HUES64 (cell line): ENCODE results near the gene NEBL.

Source experiments
- H3K27ac ChIP-seq: 2 replicates; pipeline ENCODE4 v1.7.0; 2013; ENCODE audit warnings: low read depth, low read length, inconsistent platforms
- H3K27me3 ChIP-seq: 2 replicates; pipeline ENCODE4 v1.6.1; 2013; ENCODE audit warnings: mild to moderate bottlenecking, low read length; ENCODE audit not compliant: insufficient read depth
- H3K36me3 ChIP-seq: 2 replicates; pipeline ENCODE4 v1.6.1; 2013; ENCODE audit warnings: mild to moderate bottlenecking, low read length; ENCODE audit not compliant: insufficient read depth
- H3K4me1 ChIP-seq: 2 replicates; pipeline ENCODE4 v1.6.1; 2013; ENCODE audit warnings: mild to moderate bottlenecking, low read length, moderate library complexity; ENCODE audit not compliant: insufficient read depth
- H3K4me3 ChIP-seq: 2 replicates; pipeline ENCODE4 v1.5.1; 2013; ENCODE audit warnings: mild to moderate bottlenecking, low read length, moderate library complexity
- H3K9ac ChIP-seq: 2 replicates; pipeline ENCODE4 v1.6.1; 2013; ENCODE audit warnings: mild to moderate bottlenecking, low read depth, low read length
- H3K9me3 ChIP-seq: 2 replicates; pipeline ENCODE4 v1.6.1; 2013; ENCODE audit warnings: low read depth, low read length; ENCODE audit not compliant: insufficient read depth
- WGBS: fragments of 150-250, 120-280 bp; methylation state at CpG from one replicate; pipeline ENCODE4 v1.1.7; 2013; ENCODE audit warnings: missing lambda C conversion rate; 5-methylcytosine and 5-hydroxymethylcytosine counted together

Gene NEBL

DNA sequence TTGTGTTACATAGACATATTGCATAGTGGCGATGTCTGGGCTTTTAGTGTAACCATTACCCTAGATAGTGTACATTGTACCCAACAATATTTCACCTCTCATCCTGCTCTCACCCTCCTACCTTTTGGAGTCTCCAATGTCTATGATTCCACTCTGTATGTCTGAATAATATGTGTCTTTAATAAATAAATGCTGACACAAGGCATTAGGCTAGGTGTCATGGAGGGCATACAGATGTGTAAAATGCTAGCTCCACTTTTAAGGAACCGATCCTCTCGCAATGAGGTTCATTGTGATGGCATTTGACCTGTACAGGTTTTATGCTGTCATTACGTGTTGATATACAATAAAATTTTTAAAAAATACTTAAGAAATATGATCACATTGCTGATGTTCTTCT lies 74.3 kb downstream of the NEBL start:
- Histone ChIP-seq H3K4me3 (no peak overlapping the region), H3K9me3 (no peaks in the 10 kb centered on the region), H3K27ac (no peak overlapping the region), H3K4me1 (no peaks in the 10 kb centered on the region), H3K36me3 (peaks cover 10% of the 10 kb centered on the region; the same call in 1 of the 2 replicates), H3K9ac (no peak overlapping the region), H3K27me3 (no peaks in the 10 kb centered on the region)
- 98% methylated on average over 4 of the region's 4 CpGs for WGBS

DNA sequence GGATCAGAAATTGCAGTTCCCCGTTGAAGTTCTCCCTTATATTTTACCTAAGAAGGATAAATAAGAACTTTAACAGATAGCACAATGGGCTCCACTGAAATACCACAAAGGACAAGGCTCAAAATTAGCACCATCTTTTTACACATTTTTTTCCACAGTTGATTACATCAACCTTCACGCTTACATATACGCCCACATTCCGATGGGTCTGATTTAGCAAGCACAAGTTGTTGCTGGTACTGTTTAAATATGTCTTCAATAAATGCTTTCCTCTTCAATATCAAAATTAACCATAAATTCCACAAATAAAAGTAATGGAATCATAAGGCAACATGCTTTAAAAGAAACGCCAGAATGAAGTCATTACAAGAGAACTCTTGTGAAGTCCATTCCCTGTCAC lies 79.5 kb downstream of the NEBL start:
- Histone ChIP-seq H3K27me3 (no peaks in the 10 kb centered on the region), H3K27ac (no peak overlapping the region), H3K4me3 (no peak overlapping the region), H3K36me3 (peaks cover 10% of the 10 kb centered on the region; the same call in 1 of the 2 replicates), H3K9me3 (no peaks in the 10 kb centered on the region), H3K9ac (no peak overlapping the region), H3K4me1 (no peaks in the 10 kb centered on the region)
- 96% methylated on average over 5 of the region's 5 CpGs for WGBS

DNA sequence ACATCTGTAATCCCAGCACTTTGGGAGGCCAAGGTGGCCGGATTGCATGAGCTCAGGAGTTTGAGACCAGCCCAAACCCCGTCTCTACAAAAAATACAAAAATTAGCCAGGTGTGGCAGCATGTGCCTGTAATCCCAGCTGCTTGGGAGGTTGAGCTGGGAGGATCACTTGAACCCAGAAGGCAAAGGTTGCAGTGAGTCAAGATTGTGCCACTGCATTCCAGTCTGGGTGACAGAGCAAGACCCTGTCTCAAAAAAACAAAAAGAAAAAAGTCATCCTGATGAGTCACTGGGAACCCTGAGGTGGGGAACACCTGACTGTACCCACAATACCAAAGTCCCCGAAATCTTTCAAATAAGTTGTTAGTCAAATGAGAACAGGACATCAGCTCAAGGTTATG lies 80.0 kb downstream of the NEBL start:
- Histone ChIP-seq H3K9ac (no peak overlapping the region), H3K9me3 (no peaks in the 10 kb centered on the region), H3K36me3 (peaks cover 7% of the 10 kb centered on the region; the same call in 1 of the 2 replicates), H3K4me3 (no peak overlapping the region), H3K4me1 (no peaks in the 10 kb centered on the region), H3K27ac (no peak overlapping the region), H3K27me3 (no peaks in the 10 kb centered on the region)
- 91% methylated on average over 3 of the region's 3 CpGs for WGBS

DNA sequence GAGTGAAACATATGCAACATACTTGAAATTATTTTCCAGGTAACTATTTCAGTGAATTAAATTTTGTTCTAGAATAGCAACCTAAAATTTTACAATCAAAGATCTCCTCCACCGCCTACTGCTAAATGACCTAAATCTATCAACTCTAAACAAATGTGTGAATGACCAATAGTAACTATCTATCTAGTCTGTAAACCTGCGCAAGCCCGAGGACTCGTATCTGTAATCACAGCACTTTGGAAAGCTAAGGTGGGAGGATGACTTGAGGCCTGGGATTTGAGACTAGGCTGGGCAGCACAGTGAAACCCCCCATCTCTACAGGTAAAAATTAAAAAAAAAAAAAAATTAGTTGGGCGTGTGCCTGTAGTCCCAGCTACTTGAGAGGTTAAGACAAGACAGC lies 83.0 kb downstream of the NEBL start:
- Histone ChIP-seq H3K4me1 (no peaks in the 10 kb centered on the region), H3K9me3 (no peaks in the 10 kb centered on the region), H3K27ac (no peak overlapping the region), H3K27me3 (no peaks in the 10 kb centered on the region), H3K36me3 (peaks cover 7% of the 10 kb centered on the region; the same call in 1 of the 2 replicates), H3K9ac (no peak overlapping the region), H3K4me3 (no peak overlapping the region)
- 99% methylated on average over 5 of the region's 5 CpGs for WGBS

DNA sequence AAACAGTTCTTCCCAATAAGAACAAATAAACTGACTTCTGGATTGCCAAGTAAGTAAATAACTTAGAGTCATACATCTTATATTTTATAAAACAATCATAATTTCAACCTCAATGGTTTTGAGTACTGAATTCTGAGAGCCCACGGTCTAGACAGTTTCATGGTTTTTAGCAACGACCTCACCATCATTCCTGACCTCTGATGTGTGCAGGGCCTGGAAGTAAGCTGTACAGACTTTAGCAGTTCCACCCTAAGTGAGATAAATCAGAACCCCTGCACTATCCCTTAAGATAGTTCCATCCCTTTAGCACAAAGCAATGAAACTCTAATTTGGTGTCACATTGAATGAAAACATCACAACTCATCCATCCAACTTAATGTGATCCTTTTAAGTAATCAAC lies 86.0 kb downstream of the NEBL start:
- no peak overlapping the region for H3K4me3 ChIP-seq
- peaks cover under 1% of the 10 kb centered on the region; the same call in 1 of the 2 replicates for H3K36me3 ChIP-seq
- 90% methylated on average over 2 of the region's 2 CpGs for WGBS
- H3K27me3 ChIP-seq = no peaks in the 10 kb centered on the region
- H3K9me3 ChIP-seq = no peaks in the 10 kb centered on the region
- H3K27ac ChIP-seq = no peak overlapping the region
- no peaks in the 10 kb centered on the region for H3K4me1 ChIP-seq
- no peak overlapping the region for H3K9ac ChIP-seq

DNA sequence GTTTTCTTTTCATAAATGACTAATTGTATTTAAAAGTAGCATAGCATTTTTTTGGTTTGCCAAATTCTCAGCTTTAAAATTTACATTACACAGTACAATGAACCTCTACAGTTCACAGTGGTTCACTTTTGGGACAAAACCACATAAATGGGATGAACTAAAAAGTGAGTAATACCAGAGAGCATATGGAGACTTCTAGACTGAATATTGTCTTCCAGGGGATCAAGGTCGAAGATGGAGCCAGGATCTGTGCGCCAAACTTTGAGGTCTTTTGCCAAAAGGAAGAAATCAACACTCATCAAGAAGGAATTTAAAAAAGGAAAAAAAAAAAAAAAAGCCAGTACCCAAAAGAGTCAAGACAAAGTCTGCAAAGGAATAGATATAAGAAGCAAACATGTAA lies 87.5 kb downstream of the NEBL start:
- H3K9me3 ChIP-seq = no peaks in the 10 kb centered on the region
- H3K4me3 ChIP-seq = no peak overlapping the region
- H3K27ac ChIP-seq = no peak overlapping the region
- no peaks in the 10 kb centered on the region for H3K27me3 ChIP-seq
- H3K36me3 ChIP-seq = no peaks in the 10 kb centered on the region
- H3K9ac ChIP-seq = no peak overlapping the region
- WGBS = 88% methylated on average over 2 of the region's 2 CpGs
- no peaks in the 10 kb centered on the region for H3K4me1 ChIP-seq

DNA sequence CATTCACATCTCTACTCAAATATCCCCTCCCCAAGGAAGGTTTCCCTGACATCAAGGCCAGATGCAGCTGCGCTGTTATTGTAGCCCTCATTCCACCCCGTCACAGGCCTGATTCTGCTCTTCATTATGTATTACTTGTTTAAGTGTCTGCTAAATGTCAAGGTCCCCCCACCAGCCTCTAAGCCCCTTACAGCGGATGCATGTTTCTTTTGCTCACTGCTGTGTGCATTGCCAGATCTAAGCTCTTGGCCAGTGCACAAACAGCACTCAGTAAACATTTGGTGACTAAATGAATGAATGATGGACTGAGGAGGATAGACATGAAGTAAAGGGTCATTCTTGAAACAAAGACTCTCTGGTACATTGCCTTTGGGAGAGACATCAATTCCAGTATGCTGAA lies 90.6 kb downstream of the NEBL start:
- Histone ChIP-seq H3K27ac (no peak overlapping the region), H3K4me3 (no peak overlapping the region), H3K9ac (no peak overlapping the region), H3K4me1 (no peaks in the 10 kb centered on the region), H3K9me3 (no peaks in the 10 kb centered on the region), H3K36me3 (no peaks in the 10 kb centered on the region), H3K27me3 (no peaks in the 10 kb centered on the region)
- 88% methylated on average over 3 of the region's 3 CpGs for WGBS

DNA sequence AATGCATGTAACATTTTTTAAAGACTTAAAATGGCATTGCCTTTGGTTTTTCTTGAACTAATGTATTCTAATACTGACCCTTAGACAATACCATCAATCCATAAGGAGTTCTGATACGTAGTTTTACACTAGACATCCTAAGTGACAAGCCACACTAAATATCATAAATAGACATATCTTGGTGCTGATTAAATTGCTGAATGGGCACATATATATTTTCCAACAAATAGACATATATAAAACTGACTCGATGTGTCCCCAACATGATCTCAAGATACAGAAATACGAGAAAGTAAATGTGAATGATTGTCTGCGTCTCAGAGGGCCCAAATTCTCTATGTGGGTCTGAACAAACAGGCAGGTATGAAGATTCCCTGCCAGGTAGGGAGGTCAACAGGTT lies 99.8 kb downstream of the NEBL start:
- no peaks in the 10 kb centered on the region for H3K27me3 ChIP-seq
- H3K9ac ChIP-seq = no peak overlapping the region
- WGBS = 58% methylated on average over 3 of the region's 4 CpGs
- H3K4me1 ChIP-seq = no peaks in the 10 kb centered on the region
- no peak overlapping the region for H3K4me3 ChIP-seq
- no peak overlapping the region for H3K27ac ChIP-seq
- no peaks in the 10 kb centered on the region for H3K9me3 ChIP-seq
- H3K36me3 ChIP-seq = no peaks in the 10 kb centered on the region

DNA sequence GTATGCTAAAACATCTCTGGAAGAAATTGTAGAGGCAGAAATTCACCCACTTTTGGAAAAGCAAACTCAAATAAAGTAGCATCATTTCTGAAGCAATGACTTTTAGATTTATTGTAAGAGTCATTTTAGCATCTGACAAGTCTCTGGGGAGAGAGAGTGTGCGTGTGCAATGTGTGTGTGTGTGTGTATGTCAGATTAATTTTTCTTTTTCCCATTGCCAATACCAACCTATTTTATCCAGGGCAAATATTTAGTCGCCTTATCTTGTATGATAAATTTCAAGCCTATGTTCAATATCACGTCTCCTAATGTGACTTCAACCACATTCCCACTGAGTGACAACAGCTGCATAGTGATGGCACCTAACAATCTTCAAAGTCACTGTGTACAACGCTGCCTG lies 101.7 kb downstream of the NEBL start:
- Histone ChIP-seq H3K9ac (no peak overlapping the region), H3K36me3 (no peaks in the 10 kb centered on the region), H3K4me1 (no peaks in the 10 kb centered on the region), H3K4me3 (no peak overlapping the region), H3K27me3 (no peaks in the 10 kb centered on the region), H3K9me3 (no peaks in the 10 kb centered on the region), H3K27ac (no peak overlapping the region)
- 90% methylated on average over 4 of the region's 4 CpGs for WGBS

DNA sequence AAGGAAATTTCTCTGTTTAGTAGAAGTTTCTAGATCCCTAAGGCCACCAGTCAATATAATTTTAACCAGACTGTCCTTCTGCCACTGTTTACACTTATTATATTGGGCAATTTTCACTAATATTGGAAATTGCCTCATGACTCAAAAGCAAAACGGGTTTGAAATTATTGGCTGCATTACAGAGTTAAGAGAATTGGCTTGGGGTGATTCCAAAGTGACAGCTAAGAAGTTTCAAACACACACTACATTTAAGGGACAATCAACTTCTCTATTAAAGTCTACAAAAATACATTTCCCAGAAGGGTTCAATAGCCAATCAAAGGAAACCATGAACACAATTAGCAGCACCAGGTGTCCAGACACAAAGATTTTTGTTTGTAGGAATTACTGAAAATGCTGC lies 111.9 kb downstream of the NEBL start:
- WGBS = 100% methylated on average over 1 of the region's 1 CpG
- Histone ChIP-seq H3K4me3 (no peak overlapping the region), H3K9me3 (no peaks in the 10 kb centered on the region), H3K4me1 (no peaks in the 10 kb centered on the region), H3K27me3 (no peaks in the 10 kb centered on the region), H3K36me3 (no peaks in the 10 kb centered on the region), H3K27ac (no peak overlapping the region), H3K9ac (no peak overlapping the region)

DNA sequence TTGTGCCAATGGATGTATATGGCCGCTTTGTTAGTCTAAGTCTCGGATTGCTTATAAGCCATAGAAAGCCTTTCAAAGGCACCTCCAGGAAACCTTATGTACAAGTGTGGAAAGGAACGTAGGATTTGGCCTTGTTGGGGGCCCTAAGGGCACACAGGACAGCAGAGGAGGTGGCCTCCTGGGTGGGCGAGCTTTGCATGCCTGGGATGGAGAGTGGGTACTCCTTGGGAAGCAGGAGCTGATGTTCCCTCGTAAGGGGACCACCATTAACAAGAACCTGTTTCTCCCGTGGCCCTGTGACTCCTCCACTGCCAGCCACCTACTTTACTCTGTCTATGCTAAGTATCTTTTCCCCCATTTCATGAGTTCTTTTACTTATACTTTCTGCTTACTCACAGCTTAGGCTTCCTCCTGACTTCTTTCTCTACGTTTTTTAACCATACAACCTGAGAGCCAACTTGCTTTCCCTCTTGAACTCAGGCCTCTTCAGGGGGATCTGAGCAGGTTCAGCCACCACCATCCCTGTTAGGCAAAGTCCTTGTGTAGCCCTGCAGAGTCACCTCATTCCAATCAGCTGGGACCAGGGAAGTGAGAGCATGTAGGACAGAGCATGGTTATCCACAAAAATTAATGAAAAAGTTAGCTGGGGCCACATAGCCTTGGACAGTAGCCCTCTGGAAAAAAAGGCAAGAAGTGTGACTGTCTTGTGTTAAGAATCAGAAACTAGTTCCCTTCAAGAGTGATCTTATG lies 118.9 kb downstream of the NEBL start:
- Histone ChIP-seq H3K36me3 (no peaks in the 10 kb centered on the region), H3K27ac (no peak overlapping the region), H3K4me3 (no peak overlapping the region), H3K9me3 (no peaks in the 10 kb centered on the region), H3K9ac (no peak overlapping the region), H3K4me1 (no peaks in the 10 kb centered on the region), H3K27me3 (no peaks in the 10 kb centered on the region)
- WGBS = 92% methylated on average over 7 of the region's 7 CpGs
